ENCODE measurements around the gene RHOJ.

Gene RHOJ

GRCh38 chr14:63220526-63220925 is 16.3 kb downstream of the RHOJ start:
- H3K4me3 ChIP-seq (ENCODE audit: low read depth, low read length), result no peak overlapping the region
- DNase-seq, result no peak
- TF ChIP-seq CTCF (IDR thresholded peaks at IDR 0.05; ENCODE audit: low read depth, low read length), result no peak
- H3K36me3 ChIP-seq, result no peaks in the 10 kb centered on the region
- no peaks in the 10 kb centered on the region for H3K9me3 ChIP-seq (ENCODE audit: severe bottlenecking)
- no peak overlapping the region for H3K27ac ChIP-seq
- no peaks in the 10 kb centered on the region for H3K27me3 ChIP-seq (ENCODE audit: insufficient read depth, low read depth, severe bottlenecking)

- H3K9me3 ChIP-seq (ENCODE audit: severe bottlenecking), result no peaks in the 10 kb centered on the region
- no peak overlapping the region for H3K4me3 ChIP-seq (ENCODE audit: low read depth, low read length)
- no peaks in the 10 kb centered on the region for H3K36me3 ChIP-seq
- no peak for TF ChIP-seq CTCF (IDR thresholded peaks at IDR 0.05; ENCODE audit: low read depth, low read length)
- no peak overlapping the region for H3K27ac ChIP-seq
- no peak for DNase-seq
- no peaks in the 10 kb centered on the region for H3K27me3 ChIP-seq (ENCODE audit: insufficient read depth, low read depth, severe bottlenecking)
Observed at GRCh38 chr14:63223596-63223995, 19.4 kb downstream of the RHOJ start.

GRCh38 chr14:63224196-63224595 is 20.0 kb downstream of the RHOJ start:
- Histone ChIP-seq H3K9me3 (ENCODE audit: severe bottlenecking) (no peaks in the 10 kb centered on the region), H3K27ac (no peak overlapping the region), H3K36me3 (no peaks in the 10 kb centered on the region), H3K27me3 (ENCODE audit: insufficient read depth, low read depth, severe bottlenecking) (no peaks in the 10 kb centered on the region), H3K4me3 (ENCODE audit: low read depth, low read length) (no peak overlapping the region)
- DNase-seq, result no peak
- no peak for TF ChIP-seq CTCF (IDR thresholded peaks at IDR 0.05; ENCODE audit: low read depth, low read length)

- no peak overlapping the region for H3K27ac ChIP-seq
- no peaks in the 10 kb centered on the region for H3K36me3 ChIP-seq
- peaks cover 5% of the 10 kb centered on the region for H3K9me3 ChIP-seq (ENCODE audit: severe bottlenecking)
- H3K4me3 ChIP-seq (ENCODE audit: low read depth, low read length), result no peak overlapping the region
- H3K27me3 ChIP-seq (ENCODE audit: insufficient read depth, low read depth, severe bottlenecking), result no peaks in the 10 kb centered on the region
- DNase-seq, result no peak
- no peak for TF ChIP-seq CTCF (IDR thresholded peaks at IDR 0.05; ENCODE audit: low read depth, low read length)
Observed at GRCh38 chr14:63228217-63228616, 24.0 kb downstream of the RHOJ start.

- no peak for TF ChIP-seq CTCF (IDR thresholded peaks at IDR 0.05; ENCODE audit: low read depth, low read length)
- DNase-seq, result no peak
- Histone ChIP-seq H3K9me3 (ENCODE audit: severe bottlenecking) (peaks cover 5% of the 10 kb centered on the region), H3K27me3 (ENCODE audit: insufficient read depth, low read depth, severe bottlenecking) (no peaks in the 10 kb centered on the region), H3K27ac (no peak overlapping the region), H3K4me3 (ENCODE audit: low read depth, low read length) (no peak overlapping the region), H3K36me3 (no peaks in the 10 kb centered on the region)
Observed at GRCh38 chr14:63229330-63230059, 25.3 kb downstream of the RHOJ start.

- Histone ChIP-seq H3K27ac (no peak overlapping the region), H3K9me3 (ENCODE audit: severe bottlenecking) (peaks cover 5% of the 10 kb centered on the region), H3K36me3 (no peaks in the 10 kb centered on the region), H3K4me3 (ENCODE audit: low read depth, low read length) (no peak overlapping the region), H3K27me3 (ENCODE audit: insufficient read depth, low read depth, severe bottlenecking) (no peaks in the 10 kb centered on the region)
- DNase-seq, result no peak
- TF ChIP-seq CTCF (IDR thresholded peaks at IDR 0.05; ENCODE audit: low read depth, low read length), result no peak
Observed at GRCh38 chr14:63231766-63232165, 27.5 kb downstream of the RHOJ start.

Data from WERI-Rb-1 (cell line).